GM19455 (cell line): ENCODE data around the gene CDC45.

Source experiments
- ATAC-seq: cut with Tn5 transposase; IDR thresholded peaks from one replicate; pipeline ENCODE4 v1.9.1; 2021; ENCODE audit not compliant: unreplicated experiment

Gene CDC45

DNA sequence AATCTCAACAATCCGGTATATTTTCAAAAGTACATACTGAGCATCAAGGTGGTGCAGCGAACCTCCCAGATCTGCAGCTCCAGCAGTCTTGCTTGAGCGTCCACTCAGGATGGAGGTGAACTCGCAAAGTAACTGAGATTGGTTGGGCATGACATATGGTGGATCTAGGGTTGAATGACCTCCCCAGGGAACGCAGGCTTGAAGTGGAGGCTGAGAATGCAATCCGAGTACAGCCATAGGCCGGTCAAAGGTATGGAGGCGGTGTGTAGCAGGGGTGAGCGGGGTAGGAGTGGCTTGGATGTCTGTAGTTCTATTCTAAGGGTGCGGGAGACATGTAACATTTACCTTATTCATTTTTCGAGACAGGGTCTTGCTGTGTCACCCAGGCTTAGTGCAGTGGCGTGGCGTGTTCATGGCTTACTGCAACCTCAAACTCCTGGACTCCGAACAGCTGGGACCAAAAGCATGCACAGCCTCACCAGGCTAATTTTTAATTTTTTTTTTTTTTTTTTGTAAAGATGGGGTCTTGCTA is 31.6 kb upstream of the CDC45 start:
- ATAC-seq = peak; percentile 33

DNA sequence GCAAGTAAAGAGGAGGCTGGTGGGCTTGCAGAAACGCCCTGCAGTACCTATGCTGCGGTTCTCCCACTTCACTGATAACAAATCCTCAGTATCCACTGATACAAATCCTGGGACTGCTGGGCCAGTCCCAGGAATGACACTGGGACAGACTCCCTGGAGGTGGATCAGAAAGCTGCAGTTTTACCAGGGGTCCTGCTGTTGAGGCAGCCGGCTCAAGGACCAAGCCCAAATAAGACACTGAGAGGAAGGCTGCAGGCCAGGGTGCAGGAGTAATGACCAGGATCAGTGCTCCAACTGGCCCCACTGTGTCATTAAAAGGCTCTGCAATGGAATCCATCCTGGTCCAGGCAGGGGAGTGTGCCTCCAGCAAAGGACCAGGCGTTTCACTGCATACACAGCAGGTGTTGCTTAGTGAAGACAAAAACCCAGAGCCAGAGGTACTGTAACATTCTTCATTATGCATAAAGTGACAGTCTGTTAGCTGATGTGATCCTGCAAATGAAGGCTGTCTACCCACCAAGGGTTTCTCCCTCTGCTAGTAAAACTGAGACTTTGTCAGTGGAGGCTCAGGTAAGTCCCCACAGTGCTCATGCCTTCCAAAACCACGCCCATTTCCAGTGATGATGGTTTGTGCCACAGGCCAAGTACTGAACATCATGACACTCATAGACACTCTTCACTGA is 30.8 kb upstream of the CDC45 start:
- no peak for ATAC-seq

- ATAC-seq = no peak
These were observed 30.3 kb upstream of the CDC45 start for GRCh38 chr22:19449422-19449767.

DNA sequence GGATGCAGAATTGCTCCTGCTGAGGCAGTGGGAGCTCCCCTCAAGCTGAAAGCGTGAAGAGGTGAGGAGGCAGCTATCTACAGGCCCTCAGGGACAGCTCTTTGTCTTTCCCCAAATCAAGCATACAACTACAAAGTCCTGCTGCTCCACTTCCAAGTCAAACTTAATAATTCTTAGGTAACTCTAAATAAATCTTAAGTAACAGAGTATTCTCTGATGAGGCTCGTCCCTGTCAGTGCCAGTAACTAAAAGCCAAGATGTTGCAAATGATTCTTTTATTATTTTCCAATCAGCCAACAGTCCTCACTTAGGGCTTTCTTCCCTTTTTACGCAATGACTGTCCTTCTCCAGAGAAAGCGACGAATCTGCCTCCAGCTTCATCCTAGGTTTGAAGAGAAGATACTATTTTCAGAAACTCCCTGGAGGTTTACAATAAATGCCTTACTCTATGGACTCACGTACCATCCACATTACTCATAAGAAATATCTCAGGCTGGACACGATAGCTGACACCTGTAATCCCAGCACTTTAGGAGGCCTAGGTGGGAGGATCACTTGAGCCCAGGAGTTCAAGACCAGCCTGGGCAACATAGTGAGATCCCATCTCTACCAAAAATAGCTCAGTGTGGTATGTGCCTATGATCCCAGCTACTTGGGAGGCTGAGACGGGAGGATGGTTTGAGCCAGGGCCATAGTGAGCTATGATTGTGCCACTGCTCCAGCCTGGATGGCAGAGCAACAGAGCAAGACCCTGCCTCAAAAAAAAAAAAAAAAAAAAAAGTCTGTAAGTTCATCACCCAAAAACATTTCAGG is 29.2 kb upstream of the CDC45 start:
- ATAC-seq = no peak

DNA sequence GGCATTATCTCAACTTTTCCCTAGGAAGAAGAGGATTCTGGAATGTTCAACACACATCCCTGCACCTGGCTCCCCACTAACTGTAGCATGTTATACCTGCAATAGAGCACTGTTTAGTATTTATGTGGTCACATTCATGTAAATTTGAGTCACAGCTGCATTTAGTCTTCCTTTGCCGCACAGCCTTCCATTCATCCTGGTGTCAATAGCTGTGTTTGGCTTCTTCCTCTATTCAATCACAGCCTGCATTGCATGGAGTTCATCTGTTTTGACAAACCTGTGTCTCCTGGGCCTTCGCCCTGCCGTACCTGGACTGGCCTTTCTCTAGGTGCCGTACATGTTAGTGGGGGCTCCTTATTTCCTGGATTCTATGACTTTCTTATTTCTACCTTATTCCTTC is 28.1 kb upstream of the CDC45 start:
- ATAC-seq = no peak

DNA sequence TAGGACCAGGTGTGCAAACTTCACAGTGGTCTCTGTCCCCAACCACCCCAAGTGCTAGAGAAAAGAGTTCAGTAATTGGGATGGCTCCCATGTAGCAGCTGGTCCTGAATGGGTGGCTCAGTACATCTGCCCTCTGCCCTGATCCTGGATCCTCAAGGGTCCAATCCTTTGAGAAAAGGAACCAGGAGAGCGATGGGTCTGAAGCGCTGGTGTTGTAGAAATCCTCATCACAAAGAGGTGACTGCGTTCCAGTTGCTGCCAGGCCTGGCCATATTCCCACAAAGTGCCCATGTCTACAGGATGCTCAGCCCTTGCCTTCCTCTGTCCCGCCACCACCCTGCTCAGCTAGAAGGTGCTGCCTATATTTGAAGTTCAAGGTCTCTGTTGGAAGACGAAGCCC is 26.0 kb upstream of the CDC45 start:
- no peak for ATAC-seq

DNA sequence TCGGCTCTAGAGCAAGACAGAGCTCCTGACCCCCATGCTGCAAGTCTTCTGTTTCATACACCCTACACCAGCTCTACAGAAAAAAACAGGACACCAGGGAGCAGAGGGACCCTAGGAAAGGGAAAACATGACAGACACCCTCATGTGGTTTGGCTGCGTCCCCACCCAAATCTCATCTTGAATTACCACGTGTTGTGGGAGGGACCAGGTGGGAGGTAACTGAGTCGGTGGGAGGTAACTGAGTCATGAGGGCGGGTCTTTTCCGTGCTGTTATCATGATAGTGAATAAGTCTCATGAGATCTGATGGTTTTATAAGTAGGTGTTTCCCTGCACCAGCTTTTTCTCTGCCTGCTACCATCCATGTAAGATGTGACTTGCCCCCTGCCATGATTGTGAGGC is 25.6 kb upstream of the CDC45 start:
- no peak for ATAC-seq

DNA sequence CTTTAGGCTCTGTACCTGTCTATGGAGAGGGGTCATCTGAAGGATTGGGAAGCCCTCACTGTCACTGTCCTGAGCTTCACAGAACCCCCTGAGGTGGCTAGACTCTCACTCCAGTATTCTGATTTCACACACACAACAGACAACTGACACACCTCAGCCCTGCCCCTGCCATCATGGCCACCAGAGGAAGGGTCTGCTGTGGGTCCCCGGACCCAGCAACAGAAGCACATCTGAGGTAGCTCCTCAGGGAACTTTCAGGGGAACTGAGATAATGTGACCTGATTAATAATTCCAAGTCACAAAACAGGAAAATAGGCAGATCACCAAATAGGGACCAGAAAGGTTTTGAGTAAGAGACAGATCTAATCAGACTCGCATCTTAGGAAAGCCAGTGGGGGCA is 24.7 kb upstream of the CDC45 start:
- no peak for ATAC-seq

- no peak for ATAC-seq
These were observed 23.9 kb upstream of the CDC45 start for GRCh38 chr22:19455585-19456370.

GRCh38 chr22:19456541-19456940 is 23.2 kb upstream of the CDC45 start:
- ATAC-seq = no peak

- no peak for ATAC-seq
These were observed 21.8 kb upstream of the CDC45 start for GRCh38 chr22:19457828-19458428.

DNA sequence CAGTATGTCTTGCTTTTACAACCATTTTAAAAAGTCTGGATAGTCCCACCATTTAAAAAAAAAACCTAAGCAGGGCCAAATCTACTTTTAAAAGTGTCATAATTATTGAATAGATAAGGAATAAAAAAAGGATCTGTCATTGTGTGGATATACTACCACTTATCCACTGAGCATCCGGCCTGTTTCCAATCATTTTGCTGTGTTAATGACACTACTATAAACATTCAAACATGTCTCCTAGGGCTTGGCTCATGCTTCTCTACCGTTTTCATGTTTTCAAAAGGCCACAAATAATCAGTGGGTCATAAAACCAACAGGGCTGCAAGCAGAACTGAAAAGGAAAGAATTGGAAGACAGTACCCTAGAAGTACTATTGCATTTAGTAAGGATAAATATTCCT is 19.7 kb upstream of the CDC45 start:
- ATAC-seq = no peak

- no peak for ATAC-seq
These were observed 18.2 kb upstream of the CDC45 start for GRCh38 chr22:19461506-19461905.

DNA sequence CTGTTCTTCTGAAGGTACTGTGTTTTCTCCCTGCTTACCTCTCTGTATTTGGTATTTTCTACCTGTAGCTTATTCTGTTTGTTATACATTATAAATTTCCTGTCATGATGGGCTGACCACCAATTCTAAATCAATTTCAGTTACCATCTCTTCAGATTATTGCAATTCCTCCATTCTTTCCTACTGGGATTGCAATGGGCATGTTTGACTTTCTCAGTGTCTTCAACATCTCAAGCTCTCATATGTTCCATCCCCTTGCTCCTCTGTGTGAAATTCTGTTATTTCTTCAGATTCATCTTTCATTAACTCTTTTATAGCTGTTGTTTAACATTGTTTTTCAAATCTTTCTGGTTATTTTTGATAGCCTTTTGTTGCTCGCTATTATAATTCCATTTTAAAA is 16.7 kb upstream of the CDC45 start:
- ATAC-seq = no peak

GRCh38 chr22:19463491-19464469 is 15.9 kb upstream of the CDC45 start:
- ATAC-seq = no peak

- ATAC-seq = no peak
These were observed 15.2 kb upstream of the CDC45 start for GRCh38 chr22:19464546-19464945.

DNA sequence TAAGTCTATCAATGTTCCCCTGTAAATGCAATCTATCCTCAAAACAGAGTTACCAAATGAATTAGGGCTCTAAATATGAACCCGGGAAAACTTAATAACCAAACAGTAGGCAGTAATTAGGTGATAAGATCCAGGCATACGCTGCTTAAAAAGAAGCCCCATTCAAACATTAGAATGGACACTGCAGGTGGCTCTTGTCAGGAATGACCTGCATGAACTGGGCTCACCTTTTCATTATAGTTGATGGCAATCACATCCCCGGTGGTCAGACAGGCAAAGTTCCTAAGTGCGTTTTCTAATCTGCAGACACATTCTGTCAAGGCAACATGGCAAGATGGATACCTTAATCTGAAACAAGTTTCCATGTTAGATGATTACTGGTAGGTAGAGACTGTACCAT is 14.7 kb upstream of the CDC45 start:
- no peak for ATAC-seq

DNA sequence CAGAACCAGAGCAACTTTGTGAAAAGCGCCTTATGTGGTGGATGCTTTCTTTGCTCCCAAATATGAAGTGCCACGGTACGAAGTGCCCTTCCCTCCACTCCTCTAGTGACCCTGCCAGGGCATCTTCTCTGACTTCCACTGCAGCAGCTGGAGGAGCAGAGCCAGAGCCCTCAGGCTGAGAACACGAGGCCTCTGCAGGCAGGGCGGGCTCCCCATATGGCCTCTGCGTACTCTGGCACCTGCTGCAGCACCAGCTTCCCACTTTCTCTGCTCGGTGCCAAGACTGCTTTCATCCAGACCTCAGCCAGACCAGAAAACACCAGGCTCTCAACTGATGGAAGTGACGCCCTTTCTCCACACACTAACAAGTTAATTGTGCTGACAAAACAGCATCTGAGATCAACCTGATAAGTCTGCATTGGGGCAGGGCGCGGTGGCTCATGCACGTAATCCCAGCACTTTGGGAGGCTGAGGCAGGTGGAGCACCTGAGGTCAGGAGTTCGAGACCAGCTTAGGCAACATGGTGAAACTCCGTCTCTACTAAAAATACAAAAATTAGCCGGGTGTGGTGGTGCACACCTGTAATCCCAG is 13.5 kb upstream of the CDC45 start:
- no peak for ATAC-seq

GRCh38 chr22:19466848-19467752 is 12.6 kb upstream of the CDC45 start:
- ATAC-seq = no peak
